CD4-positive, alpha-beta T cell (primary cell): ENCODE results near the gene MAGI3. TPM values are rescaled to one million over a fixed set of nuclear protein-coding genes. Genes with fewer than 3 reads are reported as not detected.

Experiments used
- ATAC-seq: fragments of 200-7000 bp; cut with Tn5 transposase; one replicate; pipeline ENCODE4 v1.10.0; 2022; ENCODE audit warnings: mild to moderate bottlenecking; ENCODE audit not compliant: poor library complexity
- CTCF ChIA-PET: fragments of 350-600 bp; sonication (Branson Sonifier 250); formaldehyde crosslinking; loops from one replicate; lab custom pipeline; 2021; ENCODE audit warnings: antibody characterized with exemption, inconsistent platforms; lab: Charles Lee
- POLR2A ChIA-PET: fragments of 350-600 bp; sonication (Branson Sonifier 250); formaldehyde crosslinking; loops from one replicate; lab custom pipeline; 2021; ENCODE audit warnings: antibody characterized with exemption, inconsistent platforms; lab: Charles Lee
- DNase-seq, 14 experiments: peaks; one replicate each; pipeline ENCODE4 v3.0.0-alpha.2; 2013 to 2020; ENCODE audit warnings: mixed read lengths in 2 of 14
- H3K27ac ChIP-seq, 2 donors: one replicate each; pipeline versions ENCODE4 v1.5.1 to v1.7.0; 2013; ENCODE audit warnings: low read length in 2 of 2, low read depth in 1 of 2, mild to moderate bottlenecking in 1 of 2
- H3K27me3 ChIP-seq, 2 experiments: 1 replicate in 1 of 2; 2 replicates in 1 of 2; pipeline versions ENCODE4 v1.6.1 to v1.7.0; 2013; ENCODE audit warnings: low read length in 2 of 2, control low read depth in 1 of 2, mild to moderate bottlenecking in 1 of 2, moderate library complexity in 1 of 2; ENCODE audit not compliant: insufficient read depth in 2 of 2, control insufficient read depth in 1 of 2
- H3K36me3 ChIP-seq: one replicate; pipeline ENCODE4 v1.6.1; 2013; ENCODE audit warnings: low read length, control low read depth; ENCODE audit not compliant: insufficient read depth
- H3K4me1 ChIP-seq: one replicate; pipeline ENCODE4 v1.6.1; 2013; ENCODE audit warnings: low read length, control low read depth; ENCODE audit not compliant: insufficient read depth
- H3K4me3 ChIP-seq: one replicate; pipeline ENCODE4 v1.5.1; 2013; ENCODE audit warnings: mild to moderate bottlenecking, low read length, moderate library complexity
- H3K9me3 ChIP-seq, 2 experiments: 1 replicate in 1 of 2; 2 replicates in 1 of 2; pipeline versions ENCODE4 v1.6.1 to v1.7.0; 2013; ENCODE audit warnings: low read length in 2 of 2, mild to moderate bottlenecking in 2 of 2, control low read depth in 1 of 2, moderate library complexity in 1 of 2; ENCODE audit not compliant: control insufficient read depth in 1 of 2, insufficient read depth in 1 of 2
- H3K27ac Mint-ChIP-seq: one replicate; pipeline ENCODE4 v1.8.0; 2020; ENCODE audit warnings: mixed read lengths
- H3K27me3 Mint-ChIP-seq: one replicate; pipeline ENCODE4 v1.8.0; 2021; ENCODE audit warnings: mixed read lengths
- H3K36me3 Mint-ChIP-seq: one replicate; pipeline ENCODE4 v1.8.0; 2021; ENCODE audit warnings: low read depth, mixed read lengths
- H3K4me1 Mint-ChIP-seq: one replicate; pipeline ENCODE4 v1.8.0; 2021; ENCODE audit warnings: low read depth, mixed read lengths
- H3K4me3 Mint-ChIP-seq: one replicate; pipeline ENCODE4 v1.8.0; 2020; ENCODE audit warnings: mild to moderate bottlenecking, mixed read lengths
- H3K9me3 Mint-ChIP-seq: one replicate; pipeline ENCODE4 v1.8.0; 2020; ENCODE audit warnings: mixed read lengths
- intact Hi-C, 2 experiments: fragments of 100-400 bp; cut with DNase I in 1 of 2; cut with micrococcal nuclease in 1 of 2; formaldehyde crosslinking; loops; one replicate each; pipeline versions ENCODE4 v1.15.1 to v1.9.0; 2023 to 2025; cut with DNase I, micrococcal nuclease
- total RNA-seq, 174 experiments: library from RNA in 2 of 174; stranded (reverse) in 2 of 174; gene quantifications; one replicate each; pipeline ENCODE4 v1.2.3 and lab custom pipeline; 2021 to 2026
- TF ChIP-seq, protein P1 (sequence below): fragments of 200-600 bp; IDR thresholded peaks from one replicate; pipeline ENCODE4 v1.8.0; 2022; ENCODE audit warnings: antibody characterized with exemption, mild to moderate bottlenecking

MAGI3 gene
- total RNA-seq, 2 experiments from 2014 or later: 6.7 to 8.7 TPM

DNA sequence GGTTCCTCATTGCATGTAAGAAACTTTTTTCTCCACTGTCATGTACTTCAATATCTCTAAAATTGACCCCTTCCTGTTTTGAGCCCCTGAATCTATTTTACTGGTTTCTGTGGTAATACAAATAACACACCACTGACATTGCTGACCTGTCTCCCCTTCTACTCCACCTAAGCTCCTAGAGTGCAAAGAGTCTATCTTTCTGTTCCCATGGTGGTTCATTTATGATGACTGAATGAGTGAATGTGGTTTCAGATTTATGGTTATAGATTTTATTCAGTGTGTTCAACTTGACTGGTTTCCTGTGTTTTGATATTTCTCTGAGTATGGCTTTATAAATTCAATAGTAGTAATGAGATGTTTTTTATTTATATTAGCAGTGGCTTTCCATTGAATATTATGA lies 127.7 kb downstream of the MAGI3 start:
- Mint-ChIP-seq H3K4me1 (peaks cover 5% of the 10 kb centered on the region), H3K9me3 (peaks cover 3% of the 10 kb centered on the region), H3K4me3 (no peak overlapping the region), H3K27me3 (no peaks in the 10 kb centered on the region), H3K36me3 (no peaks in the 10 kb centered on the region), H3K27ac (no peak overlapping the region)
- TF ChIP-seq, protein P1, sequence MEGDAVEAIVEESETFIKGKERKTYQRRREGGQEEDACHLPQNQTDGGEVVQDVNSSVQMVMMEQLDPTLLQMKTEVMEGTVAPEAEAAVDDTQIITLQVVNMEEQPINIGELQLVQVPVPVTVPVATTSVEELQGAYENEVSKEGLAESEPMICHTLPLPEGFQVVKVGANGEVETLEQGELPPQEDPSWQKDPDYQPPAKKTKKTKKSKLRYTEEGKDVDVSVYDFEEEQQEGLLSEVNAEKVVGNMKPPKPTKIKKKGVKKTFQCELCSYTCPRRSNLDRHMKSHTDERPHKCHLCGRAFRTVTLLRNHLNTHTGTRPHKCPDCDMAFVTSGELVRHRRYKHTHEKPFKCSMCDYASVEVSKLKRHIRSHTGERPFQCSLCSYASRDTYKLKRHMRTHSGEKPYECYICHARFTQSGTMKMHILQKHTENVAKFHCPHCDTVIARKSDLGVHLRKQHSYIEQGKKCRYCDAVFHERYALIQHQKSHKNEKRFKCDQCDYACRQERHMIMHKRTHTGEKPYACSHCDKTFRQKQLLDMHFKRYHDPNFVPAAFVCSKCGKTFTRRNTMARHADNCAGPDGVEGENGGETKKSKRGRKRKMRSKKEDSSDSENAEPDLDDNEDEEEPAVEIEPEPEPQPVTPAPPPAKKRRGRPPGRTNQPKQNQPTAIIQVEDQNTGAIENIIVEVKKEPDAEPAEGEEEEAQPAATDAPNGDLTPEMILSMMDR: no peak
- CTCF ChIA-PET: no interaction called here
- no peaks in the 10 kb centered on the region for H3K27me3 ChIP-seq
- no peaks in the 10 kb centered on the region for H3K36me3 ChIP-seq
- no peak for DNase-seq
- ATAC-seq: no peak
- POLR2A ChIA-PET: no interaction called here
- intact Hi-C loops: no loop called here
- no peaks in the 10 kb centered on the region for H3K4me1 ChIP-seq
- peaks cover 0 to 2% of the 10 kb centered on the region in 2 experiments for H3K9me3 ChIP-seq
- no peak overlapping the region for H3K4me3 ChIP-seq
- H3K27ac ChIP-seq: no peak overlapping the region

DNA sequence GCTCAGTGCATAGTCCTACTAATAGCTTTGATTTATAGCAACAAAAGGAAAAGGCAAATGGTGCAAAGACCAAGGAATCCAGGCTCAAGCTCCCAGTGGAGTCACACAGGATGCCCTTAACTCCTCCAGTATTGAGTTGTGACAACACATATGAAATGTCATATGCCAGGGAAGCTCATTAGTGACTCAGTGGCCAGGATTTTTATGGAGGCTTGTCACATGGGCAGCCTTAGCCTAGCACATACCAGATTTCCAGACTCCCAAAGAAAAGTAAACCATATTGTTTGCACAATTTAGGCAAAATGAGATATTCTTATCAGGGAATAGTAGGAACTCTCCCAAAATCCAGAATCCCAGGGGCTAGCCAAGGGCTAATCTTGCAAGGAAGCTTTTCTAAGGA lies 129.2 kb downstream of the MAGI3 start:
- Histone ChIP-seq H3K27ac (no peak overlapping the region), H3K36me3 (no peaks in the 10 kb centered on the region), H3K27me3 (no peaks in the 10 kb centered on the region), H3K4me1 (no peaks in the 10 kb centered on the region), H3K9me3 (peaks cover 0 to 11% of the 10 kb centered on the region in 2 experiments), H3K4me3 (no peak overlapping the region)
- Mint-ChIP-seq H3K4me1 (peaks cover 5% of the 10 kb centered on the region), H3K36me3 (no peaks in the 10 kb centered on the region), H3K9me3 (peaks cover 8% of the 10 kb centered on the region), H3K27me3 (no peaks in the 10 kb centered on the region), H3K27ac (no peak overlapping the region), H3K4me3 (no peak overlapping the region)
- DNase-seq (no peak), ATAC-seq (no peak)
- intact Hi-C loops: no loop called here
- CTCF ChIA-PET: no interaction called here
- TF ChIP-seq, protein P1: no peak
- POLR2A ChIA-PET: no interaction called here

DNA sequence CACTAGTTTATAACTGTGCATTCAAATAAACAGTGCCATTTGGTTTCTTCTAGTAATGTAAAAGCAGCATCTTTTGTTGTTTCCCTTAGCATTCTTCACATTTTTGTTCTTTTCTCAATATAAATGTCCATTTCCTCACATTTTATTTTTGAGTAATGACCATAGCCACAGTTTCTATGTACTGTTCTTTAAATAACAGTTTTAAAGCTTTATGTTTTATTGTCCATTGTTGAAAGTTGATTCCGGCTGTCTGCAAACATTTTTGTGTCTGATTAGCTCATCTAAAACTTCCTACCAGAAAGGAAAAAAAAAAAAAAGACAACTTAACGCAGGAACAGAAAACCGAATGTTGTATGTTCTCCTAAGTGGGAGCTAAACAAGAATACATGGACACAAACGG lies 139.7 kb downstream of the MAGI3 start:
- DNase-seq: no peak
- intact Hi-C loops: no loop called here

More for the DNA sequence above, 139.7 kb downstream of the MAGI3 start:
- CTCF ChIA-PET: no interaction called here
- Mint-ChIP-seq H3K27ac (no peak overlapping the region), H3K27me3 (no peaks in the 10 kb centered on the region), H3K4me3 (no peak overlapping the region), H3K36me3 (no peaks in the 10 kb centered on the region), H3K4me1 (no peaks in the 10 kb centered on the region), H3K9me3 (peaks cover 3% of the 10 kb centered on the region)
- TF ChIP-seq, protein P1: no peak
- Histone ChIP-seq H3K4me1 (no peaks in the 10 kb centered on the region), H3K9me3 (peaks cover 0 to 4% of the 10 kb centered on the region in 2 experiments), H3K27ac (no peak overlapping the region), H3K36me3 (no peaks in the 10 kb centered on the region), H3K27me3 (no peaks in the 10 kb centered on the region), H3K4me3 (no peak overlapping the region)
- POLR2A ChIA-PET: no interaction called here
- ATAC-seq: no peak
